Measurements from ENCODE around the gene RGS7.

RGS7 gene

GRCh38 chr1:241356519-241357365 is at the start of gene RGS7:
Gene RGS7, minus strand, starts transcription at chr1:241357205.
- DNase-seq = peak; percentile 8

DNA sequence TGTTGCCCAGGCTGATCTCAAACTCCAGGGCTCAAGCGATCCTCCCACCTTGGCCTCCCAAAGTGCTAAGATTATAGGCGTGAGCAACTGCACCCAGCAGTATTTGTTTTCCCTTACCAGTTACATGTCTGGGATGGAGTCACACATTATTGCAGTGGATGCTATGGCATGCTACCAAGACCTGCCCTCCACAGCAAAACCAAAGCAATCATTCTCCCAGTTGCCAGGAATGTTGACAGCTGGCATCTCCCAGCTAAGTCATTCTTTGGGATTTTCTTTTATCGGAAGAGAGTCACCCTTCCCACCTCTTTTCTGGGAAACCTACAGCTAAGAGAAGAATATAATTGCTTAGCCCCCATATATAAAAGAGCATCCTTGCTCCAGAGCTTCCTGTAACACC is 49.4 kb upstream of the RGS7 start:
- no peak for DNase-seq

DNA sequence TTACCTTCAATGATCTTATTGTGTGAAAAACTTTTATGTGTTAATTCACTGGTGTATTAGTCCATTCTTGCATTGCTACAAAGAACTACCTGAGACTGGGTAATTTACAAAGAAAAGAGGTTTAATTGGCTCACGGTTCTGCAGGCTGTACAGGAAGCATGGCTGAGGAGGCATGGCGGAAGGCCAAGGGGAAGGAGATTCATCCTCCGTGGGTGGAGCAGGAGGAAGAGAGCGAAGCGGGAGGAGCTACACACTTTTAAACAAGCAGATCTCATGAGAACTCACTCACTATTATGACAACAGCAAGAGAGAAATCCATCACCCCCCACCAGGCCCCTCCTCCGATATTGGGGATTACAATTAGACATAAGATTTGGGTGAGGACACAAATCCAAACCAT is 44.2 kb upstream of the RGS7 start:
- no peak for DNase-seq

DNA sequence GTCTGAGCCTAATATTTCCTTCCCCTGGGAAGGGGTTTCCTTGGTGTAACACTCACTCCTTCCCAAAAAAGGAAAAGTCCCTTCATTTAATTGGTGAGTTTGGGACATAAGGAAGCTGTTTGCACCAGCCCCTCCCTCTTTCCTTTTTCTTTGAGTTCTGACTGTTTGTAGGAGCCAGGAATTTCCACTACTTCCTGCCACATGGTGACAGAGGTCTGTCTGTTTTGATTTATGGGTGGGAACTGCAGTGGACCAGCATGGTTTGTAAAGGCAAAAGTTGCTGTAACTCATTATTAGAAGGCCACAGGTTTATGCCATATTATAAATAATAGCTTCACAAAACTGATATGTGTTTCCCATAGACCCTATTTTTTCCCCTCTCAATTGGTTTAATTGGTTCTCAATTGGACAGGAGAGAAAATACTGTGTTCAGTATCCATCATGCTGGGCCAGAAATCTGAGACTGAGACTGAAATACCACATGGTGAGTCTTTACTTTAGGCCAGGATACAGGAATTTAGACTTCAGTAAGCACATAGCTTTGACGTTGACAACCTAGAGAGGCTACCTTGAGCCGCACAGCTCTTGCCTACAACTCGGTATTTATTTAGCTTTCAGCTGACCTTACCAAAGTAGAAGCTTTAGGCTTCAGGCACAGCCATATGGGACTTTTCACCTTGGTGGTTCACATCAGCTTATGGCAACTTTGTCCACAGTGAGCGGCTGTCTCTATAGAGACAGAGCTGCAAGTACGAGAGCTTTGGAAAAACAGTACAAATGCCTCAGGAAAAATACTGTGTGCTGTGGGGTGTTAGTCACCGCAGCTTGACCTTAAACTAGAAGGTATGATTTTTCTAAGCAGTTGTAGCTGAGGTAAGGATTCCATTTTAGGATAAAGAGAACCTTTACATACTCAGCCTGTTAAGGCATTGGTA is 40.0 kb upstream of the RGS7 start:
- DNase-seq = no peak

DNA sequence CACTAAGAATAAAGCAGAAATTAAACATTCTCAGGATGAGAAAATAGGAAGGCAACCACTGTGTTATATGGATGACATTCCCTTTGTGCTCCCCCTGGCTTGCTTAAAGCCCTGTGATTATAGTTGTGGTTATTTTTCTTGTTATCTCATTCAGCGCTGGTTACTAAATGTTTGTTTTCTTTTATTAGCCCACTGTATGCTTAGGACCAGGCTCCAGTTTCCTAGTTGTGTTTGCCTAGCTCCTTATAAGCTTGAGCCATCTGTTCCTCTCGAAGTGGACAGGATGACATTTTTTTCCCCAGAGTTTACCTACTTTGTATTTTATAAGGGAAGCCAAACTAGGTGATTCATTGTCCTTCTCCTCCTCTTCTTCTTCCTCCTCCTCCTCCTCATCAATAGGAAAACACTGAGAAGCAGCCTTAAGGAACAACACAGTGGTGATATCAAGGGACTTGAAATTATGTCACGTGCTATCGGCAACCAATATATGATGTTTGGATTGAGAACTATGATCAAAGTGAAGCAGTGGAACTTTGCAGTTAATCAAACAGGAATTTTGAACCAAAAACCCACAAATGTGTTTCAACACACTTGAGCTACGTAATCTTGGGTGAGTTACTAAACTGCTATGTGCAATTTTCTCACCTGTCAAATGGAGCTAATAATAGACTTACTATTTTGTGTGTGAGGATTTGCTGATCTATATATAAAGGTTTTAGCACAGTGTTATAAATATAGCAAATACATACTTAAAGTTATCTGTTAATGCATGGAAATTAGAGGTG is 35.1 kb upstream of the RGS7 start:
- DNase-seq = no peak

- DNase-seq = no peak
Observed at GRCh38 chr1:241390526-241390925, 33.5 kb upstream of the RGS7 start.

GRCh38 chr1:241389400-241389799 is 32.4 kb upstream of the RGS7 start:
- DNase-seq = no peak

DNA sequence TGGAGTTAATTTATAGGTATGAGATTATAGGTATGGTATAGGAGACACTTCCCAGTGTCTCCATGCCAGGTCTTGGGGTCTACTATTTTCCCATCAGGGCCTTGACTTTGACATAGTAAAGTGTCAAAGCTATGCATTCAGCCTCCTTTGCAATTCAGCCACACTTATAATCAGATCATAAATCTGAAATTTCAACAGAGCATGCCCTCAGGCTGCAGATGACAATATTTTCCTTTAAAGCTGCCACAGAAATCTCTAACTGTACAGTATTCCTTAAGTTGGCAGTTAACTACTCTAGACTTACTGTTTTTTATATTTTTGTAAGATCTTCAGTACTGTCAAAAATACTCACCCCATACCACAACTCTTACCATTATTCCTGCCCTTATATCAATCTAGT is 30.2 kb upstream of the RGS7 start:
- DNase-seq = no peak

DNA sequence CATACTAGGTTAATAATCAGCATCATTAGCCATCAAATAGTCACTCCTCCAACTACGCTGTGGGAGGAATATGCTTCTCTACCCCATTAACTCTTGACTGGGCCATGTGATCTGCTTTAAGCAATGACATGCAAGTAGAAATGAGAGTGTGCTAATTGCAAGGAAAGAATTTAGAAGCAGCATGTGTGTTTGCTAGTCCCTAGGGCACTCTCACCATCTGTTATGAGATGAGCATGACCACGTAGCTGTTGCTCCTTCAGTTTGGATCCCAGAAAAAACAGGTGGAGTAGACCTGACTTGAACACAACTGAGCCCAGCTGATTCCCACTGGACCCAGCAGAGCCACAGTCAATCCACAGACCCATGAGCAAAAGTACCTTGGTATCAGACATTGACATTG is 19.7 kb upstream of the RGS7 start:
- DNase-seq = no peak

DNA sequence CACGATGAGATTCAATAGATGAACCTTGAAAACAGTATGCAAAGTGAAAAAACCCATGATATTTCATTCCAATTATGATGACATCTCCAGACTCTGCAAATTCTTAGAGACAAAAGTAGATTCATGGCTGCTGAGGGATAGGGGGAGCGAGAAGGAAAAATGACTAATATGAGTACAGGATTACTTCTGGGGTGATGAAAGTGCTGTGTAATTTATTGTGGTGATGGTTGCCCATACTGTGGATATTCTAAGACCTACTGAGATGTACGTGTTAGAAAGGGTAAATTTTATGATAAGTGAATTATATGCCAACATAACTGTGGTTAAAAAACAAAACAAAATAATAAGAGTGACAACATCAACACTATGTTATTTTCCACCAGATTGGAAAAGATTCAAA is 18.9 kb upstream of the RGS7 start:
- no peak for DNase-seq

DNA sequence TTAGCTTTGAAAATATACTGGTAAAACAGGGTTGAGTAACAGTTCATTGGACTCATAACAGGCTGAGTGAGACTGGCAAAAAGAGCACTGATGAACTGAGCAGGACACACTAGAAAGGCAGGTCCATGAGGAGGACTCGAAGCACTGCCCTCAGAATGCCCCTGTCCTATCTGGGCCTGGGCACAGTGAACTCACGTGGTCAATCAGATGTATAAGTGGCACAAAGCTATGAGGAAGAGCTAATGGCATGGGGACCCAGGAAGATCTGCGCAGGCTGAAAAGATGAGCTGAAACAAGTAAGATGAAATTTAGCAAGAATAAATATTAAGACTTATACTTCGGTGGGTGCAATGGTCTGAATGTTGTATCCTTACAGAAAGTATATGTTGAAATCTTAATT is 9.2 kb upstream of the RGS7 start:
- DNase-seq = no peak

DNA sequence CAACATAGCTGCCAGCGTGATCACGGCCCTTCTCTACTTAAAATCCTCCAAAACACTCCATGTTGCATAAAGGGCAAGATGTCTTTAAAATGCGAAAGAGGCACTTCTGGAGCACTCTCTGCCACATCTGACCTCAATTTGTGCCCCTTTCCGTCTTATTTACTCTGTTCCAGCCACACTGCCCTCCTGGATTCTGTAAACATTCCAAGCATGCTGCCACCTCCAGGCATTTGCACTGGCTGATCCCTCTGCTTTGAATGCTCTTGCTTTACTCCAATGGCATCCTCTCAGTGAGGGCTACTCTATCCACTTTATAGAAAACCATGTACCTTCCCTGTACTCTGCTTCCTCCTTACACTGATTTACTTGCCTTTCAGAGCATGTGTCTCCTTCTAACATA is 5.3 kb upstream of the RGS7 start:
- DNase-seq = no peak

DNA sequence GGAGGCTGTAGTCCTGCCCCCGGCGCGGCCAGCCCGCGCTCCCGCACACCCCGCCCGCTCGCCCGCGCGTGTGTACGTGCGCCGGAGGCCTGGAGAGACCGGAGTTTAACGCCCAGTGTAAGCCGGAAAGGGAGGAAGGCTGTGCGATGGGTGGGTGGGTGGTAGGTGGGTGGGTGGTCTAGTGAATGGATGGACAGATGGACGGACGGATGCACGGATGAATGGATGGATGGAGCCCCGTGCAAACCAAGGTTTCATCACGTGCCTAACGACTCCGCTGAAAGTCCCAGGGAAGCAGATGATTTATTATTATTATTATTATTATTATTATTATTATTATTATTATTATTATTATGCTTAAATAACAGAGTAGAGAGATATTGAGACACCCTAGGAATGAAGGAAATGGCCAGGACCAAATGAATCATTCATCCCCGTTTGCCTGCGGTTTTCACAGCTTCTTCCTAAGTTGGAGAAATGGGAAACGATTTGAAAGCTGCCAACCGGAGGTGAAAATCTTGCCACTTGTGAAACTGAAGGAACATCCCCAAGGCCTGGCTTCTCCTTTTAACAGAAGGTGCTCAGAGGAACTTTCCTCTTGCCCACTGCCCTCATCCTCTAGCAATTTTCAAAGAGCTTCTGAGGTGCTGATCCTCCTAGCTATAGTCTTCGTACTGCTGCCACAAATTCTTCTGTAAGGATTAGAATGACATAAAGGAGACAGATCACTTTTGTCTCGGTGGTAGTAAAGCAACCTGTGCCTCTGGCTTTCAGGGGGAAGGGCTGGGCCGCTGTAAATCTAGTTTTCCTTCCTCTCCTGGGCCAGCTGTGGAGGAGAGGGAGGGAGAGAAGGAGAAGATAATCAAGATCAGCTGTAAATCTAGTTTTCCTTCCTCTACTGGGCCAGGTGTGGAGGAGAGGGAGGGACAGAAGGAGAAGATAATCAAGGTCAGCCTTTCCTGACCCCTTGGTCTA is 648 bp upstream of the RGS7 start:
- no peak for DNase-seq

DNA sequence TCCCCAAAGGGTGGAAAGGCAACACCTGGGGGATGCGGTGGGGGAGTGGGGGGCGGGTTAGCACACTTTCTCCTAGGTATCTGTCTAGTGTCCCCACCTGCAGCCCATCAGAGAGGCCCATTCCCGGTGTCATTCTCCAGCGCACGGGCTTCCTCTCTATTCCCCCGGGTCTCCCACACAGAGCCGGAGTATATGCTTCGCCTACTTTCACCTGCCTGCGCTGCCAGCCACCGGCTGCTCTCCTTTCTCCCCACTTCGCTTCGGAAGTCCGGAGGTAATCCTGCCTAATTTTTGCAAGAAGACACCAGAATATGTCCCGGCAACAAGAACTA is 852 bp downstream of the RGS7 start:
- no peak for DNase-seq

GRCh38 chr1:241355311-241356010 is 1.5 kb downstream of the RGS7 start:
- DNase-seq = no peak

GRCh38 chr1:241352401-241352800 is 4.6 kb downstream of the RGS7 start:
- no peak for DNase-seq

GRCh38 chr1:241351841-241352240 is 5.2 kb downstream of the RGS7 start:
- no peak for DNase-seq

DNA sequence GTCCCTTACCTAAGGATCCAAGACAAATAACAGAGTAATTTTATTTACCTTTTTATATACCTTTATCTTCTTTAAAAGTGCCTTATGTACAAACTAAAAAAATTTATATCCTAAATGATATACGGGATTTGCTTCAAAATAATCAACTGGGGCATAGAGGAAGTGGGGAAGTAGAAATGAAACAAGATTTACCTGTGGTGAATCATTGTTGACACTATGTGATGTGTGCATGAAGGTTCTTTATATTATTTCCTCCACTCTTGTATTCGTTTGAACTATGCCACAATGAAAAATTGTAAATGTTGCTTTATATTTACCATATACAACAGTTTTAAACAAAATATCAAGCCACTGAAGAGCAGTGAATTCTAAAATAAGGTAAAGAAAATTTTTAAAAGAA is 13.0 kb downstream of the RGS7 start:
- no peak for DNase-seq

GRCh38 chr1:241336335-241336734 is 20.7 kb downstream of the RGS7 start:
- no peak for DNase-seq

- no peak for DNase-seq
Observed at GRCh38 chr1:241332987-241333386, 24.0 kb downstream of the RGS7 start.

DNA sequence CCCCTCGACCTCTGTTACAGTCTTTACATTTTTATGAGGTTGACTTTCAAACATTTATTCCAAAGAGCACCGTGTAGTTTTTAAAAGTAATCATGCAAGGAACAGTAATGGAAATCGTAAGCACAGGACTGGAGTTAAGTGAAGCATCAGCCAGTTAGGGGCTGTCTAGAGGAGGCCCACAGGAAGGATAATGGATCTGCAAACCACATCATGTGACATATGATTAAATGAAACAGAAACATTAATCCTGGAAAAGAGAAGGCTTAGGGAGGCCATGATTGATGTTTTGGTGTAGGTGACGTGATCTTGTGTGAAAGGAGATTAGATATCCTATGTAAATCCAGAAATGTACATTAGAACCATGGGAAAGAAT is 25.0 kb downstream of the RGS7 start:
- DNase-seq = no peak

All from stimulated activated CD4-positive, alpha-beta T cell treated with anti-CD3 and anti-CD28 coated beads, Interleukin-4, amount 100 ng/mL, for 1 hour (primary cell).